GM12878 (cell line): ENCODE data around the gene FRMD8. TPM values are rescaled to one million over a fixed set of nuclear protein-coding genes. Genes with fewer than 3 reads are reported as not detected.

ENCODE experiments used
- ATAC-seq: fragments of 200-7000 bp; cut with Tn5 transposase; 3 replicates; pipeline ENCODE4 v1.9.1; 2020; ENCODE audit warnings: mild to moderate bottlenecking, moderate library complexity
- BruUV-seq: library from RNA; stranded (reverse); fragments of 400-500 nt; replicated peaks from 2 replicates; lab custom pipeline; 2021; lab: Mats Ljungman, UMichigan
- CTCF ChIA-PET: fragments of 300-600 bp; sonication (Branson Sonifier 250); formaldehyde crosslinking; extraction: SDS; loops from one replicate; lab custom pipeline; 2021; ENCODE audit warnings: inconsistent platforms; lab: Yijun Ruan, JAX
- POLR2A ChIA-PET: fragments of 350-600 bp; formaldehyde crosslinking; extraction: SDS; loops from one replicate; lab custom pipeline; 2021; ENCODE audit warnings: inconsistent platforms; lab: Charles Lee
- RAD21 ChIA-PET: fragments of 300-600 bp; sonication (Branson Sonifier 250); formaldehyde crosslinking; loops from one replicate; lab custom pipeline; 2023; ENCODE audit warnings: antibody characterized with exemption; ENCODE audit not compliant: unreplicated experiment; lab: Charles Lee
- SMC1A ChIA-PET: fragments of 300-600 bp; sonication (Branson Sonifier 250); formaldehyde crosslinking; loops from one replicate; lab custom pipeline; 2023; ENCODE audit not compliant: unreplicated experiment, uncharacterized antibody; lab: Charles Lee
- DNase-seq: peaks from one replicate; pipeline ENCODE4 v3.0.0-alpha.2; 2011; ENCODE audit warnings: low read depth, low spot score
- FAIRE-seq: peaks from 3 replicates; lab custom pipeline; 2011; peaks lifted over from hg19 to GRCh38; lab: Jason Lieb, UNC
- H2AFZ ChIP-seq: 2 replicates; pipeline ENCODE4 v1.6.0; 2011; ENCODE audit warnings: low read depth, low read length, control low read depth; ENCODE audit not compliant: control insufficient read depth
- H3K27ac ChIP-seq: 2 replicates; pipeline ENCODE4 v1.5.1; 2011; ENCODE audit warnings: control low read depth; ENCODE audit not compliant: control insufficient read depth, insufficient read depth
- H3K27me3 ChIP-seq, 2 experiments: replicated peaks in 1 of 2; 2 replicates each; pipeline versions ENCODE4 v1.6.0 to v1.6.1; 2011; ENCODE audit warnings: low read length in 1 of 2; ENCODE audit not compliant: control insufficient read depth in 2 of 2, insufficient read depth in 2 of 2
- H3K36me3 ChIP-seq, 2 experiments: 2 replicates each; pipeline ENCODE4 v1.5.1; 2011; ENCODE audit warnings: low read length in 1 of 2; ENCODE audit not compliant: control insufficient read depth in 2 of 2, insufficient read depth in 2 of 2
- H3K4me1 ChIP-seq: 2 replicates; pipeline ENCODE4 v1.6.1; 2011; ENCODE audit warnings: mild to moderate bottlenecking, low read length, moderate library complexity, mixed read lengths; ENCODE audit not compliant: control insufficient read depth, insufficient read depth
- H3K4me2 ChIP-seq: 2 replicates; pipeline ENCODE4 v1.6.0; 2011; ENCODE audit warnings: control low read depth; ENCODE audit not compliant: control insufficient read depth, insufficient read depth
- H3K4me3 ChIP-seq: fragments of 200-600 bp; sonication (generic); 2 replicates; pipeline ENCODE4 v1.5.1; 2016
- H3K79me2 ChIP-seq: 2 replicates; pipeline ENCODE4 v1.6.0; 2011; ENCODE audit warnings: low read length; ENCODE audit not compliant: control insufficient read depth, insufficient read depth
- H3K9ac ChIP-seq: 2 replicates; pipeline ENCODE4 v1.8.0; 2011; ENCODE audit warnings: low read length, control low read depth, mixed read lengths; ENCODE audit not compliant: control insufficient read depth, insufficient read depth
- H3K9me3 ChIP-seq: replicated peaks from 3 replicates; pipeline ENCODE4 v1.5.1; 2011; ENCODE audit warnings: mild to moderate bottlenecking, low read length; ENCODE audit not compliant: control insufficient read depth, insufficient read depth
- H4K20me1 ChIP-seq: 2 replicates; pipeline ENCODE4 v1.6.0; 2011; ENCODE audit not compliant: control insufficient read depth, insufficient read depth
- BHLHE40 ChIP-seq, 2 experiments: fragments of 450-650 bp in 1 of 2; IDR thresholded peaks; 2 replicates each; pipeline ENCODE4 v1.6.1; 2011 to 2017; ENCODE audit warnings: low read depth in 2 of 2, borderline replicate concordance in 1 of 2, improper control_type of control experiment in 1 of 2, low read length in 1 of 2, mild to moderate bottlenecking in 1 of 2
- CUX1 ChIP-seq: IDR thresholded peaks from 2 replicates; pipeline ENCODE4 v1.6.1; 2012; ENCODE audit warnings: improper control_type of control experiment, low read depth, low read length; ENCODE audit not compliant: insufficient replicate concordance
- PAX8 ChIP-seq: fragments of 450-650 bp; IDR thresholded peaks from 2 replicates; pipeline ENCODE4 v1.6.1; 2017; ENCODE audit warnings: mild to moderate bottlenecking, moderate library complexity
- POLR2A ChIP-seq: IDR thresholded peaks from 2 replicates; pipeline ENCODE4 v1.6.1; 2011; ENCODE audit warnings: low read depth, mild to moderate bottlenecking, low read length
- POLR2AphosphoS2 ChIP-seq: IDR thresholded peaks from 2 replicates; pipeline ENCODE4 v1.6.1; 2011; ENCODE audit warnings: low read depth, mild to moderate bottlenecking, low read length, improper control_type of control experiment, moderate library complexity
- SPI1 ChIP-seq: IDR thresholded peaks from 2 replicates; pipeline ENCODE4 v1.6.1; 2011; ENCODE audit warnings: low read depth, mild to moderate bottlenecking, low read length, moderate library complexity, borderline replicate concordance; ENCODE audit not compliant: insufficient read depth
- WGBS: methylation state at CpG from one replicate; pipeline ENCODE4 v1.1.6; 2016; ENCODE audit warnings: low lambda C conversion rate; ENCODE audit not compliant: insufficient replicate concordance, insufficient coverage; ENCODE audit errors: missing lambda C conversion rate; 5-methylcytosine and 5-hydroxymethylcytosine counted together
- in situ Hi-C: fragments of 300-500 bp; cut with MboI; formaldehyde crosslinking; loops from 9 replicates; pipeline ENCODE4 v1.14.3; 2018; ENCODE audit warnings: mixed read lengths
- intact Hi-C: fragments of 100-400 bp; cut with micrococcal nuclease; formaldehyde crosslinking; loops from one replicate; pipeline ENCODE4 v1.14.2; 2022; ENCODE audit not compliant: unreplicated experiment
- polyA plus RNA-seq, 11 experiments: library from polyadenylated mRNA; depleted of rRNA in 4 of 11; unstranded in 6 of 11; stranded (reverse) in 5 of 11; fragments of >200 nt; fragmentation: Nextera tagmentation in 4 of 11; fragmentation: Illumina TruSeq in 1 of 11; extraction: Ambion mirVana in 4 of 11; extraction: Trizol in 1 of 11; gene quantifications; 1 replicate in 1 of 11; 2 replicates in 10 of 11; pipeline versions ENCODE4 v1.2.1 to v1.2.3, GENCODE V29; 2011 to 2016; ENCODE audit warnings: inconsistent platforms in 2 of 11, missing spikeins in 2 of 11, low read depth in 1 of 11
- total RNA-seq, 4 experiments: library from RNA; depleted of rRNA in 3 of 4; stranded (reverse); fragments of >200 nt in 3 of 4; fragmentation: Illumina TruSeq in 1 of 4; extraction: Trizol in 1 of 4; gene quantifications; 2 replicates each; pipeline versions ENCODE4 v1.2.1 to v1.2.3, GENCODE V29; 2013 to 2021

Gene FRMD8
- total and polyA plus RNA-seq, 10 of the 15 experiments (the other 5 are each of a cell fraction or from before 2014, with no cell fraction given) = 8.3 to 69.4 (median 28.0) TPM

GRCh38 chr11:65436412-65437032 is 50.1 kb downstream of the FRMD8 start (continued):
- TF ChIP-seq CUX1 = no peak
- no peak for TF ChIP-seq PAX8
- peak in 1 of 2 experiments; percentile 43; a peak in 1 of 4 replicates for TF ChIP-seq BHLHE40 (IDR thresholded peaks at IDR 0.05; ENCODE audit: borderline replicate concordance in 1 of 2, low read depth in 2 of 2, low read length in 1 of 2)

DNA sequence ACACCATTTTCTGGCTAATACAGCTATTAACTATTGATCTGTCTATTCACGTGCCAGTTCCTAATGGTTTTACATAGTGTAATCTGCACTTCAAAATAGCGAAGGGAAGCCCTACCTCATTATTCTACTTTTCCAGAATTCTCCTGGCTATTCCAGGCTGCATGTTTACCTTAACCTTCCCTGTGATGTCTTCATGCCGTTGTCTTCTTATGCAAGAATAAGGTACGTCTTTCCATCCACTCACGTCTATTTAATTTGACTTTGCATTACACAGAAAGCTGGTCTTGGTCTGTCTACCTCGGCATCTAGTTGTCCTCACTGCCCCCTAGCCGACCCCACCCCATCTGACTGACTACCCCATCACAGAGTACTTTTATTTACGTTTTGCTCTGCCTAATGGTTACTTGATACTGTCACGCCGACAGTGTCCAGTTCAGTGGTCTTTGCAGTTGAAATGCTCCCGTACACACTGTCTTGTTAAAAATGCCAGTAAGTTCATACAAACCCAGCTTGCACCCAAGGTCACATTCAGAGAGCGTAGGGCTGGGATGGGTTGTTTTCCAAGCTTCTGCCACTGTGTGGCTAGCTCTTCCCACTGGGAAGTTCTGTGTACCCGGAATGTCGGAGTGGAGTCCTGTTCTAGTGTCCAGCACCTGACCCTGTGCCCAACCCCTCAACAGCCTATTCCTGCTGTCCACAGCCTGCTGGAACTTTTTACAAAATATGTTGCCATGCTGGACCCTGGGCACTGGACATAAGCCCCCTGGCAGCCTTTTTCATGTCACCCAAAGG is 51.2 kb downstream of the FRMD8 start:
- ChIA-PET CTCF (interaction anchor here (0.7 to 1.5 kb wide), 5 partner anchors 18 to 76 kb away, joined by 3 to 9 read pairs (median 4); no protein-coding TSS in a partner anchor), RAD21 (interaction anchor here (0.8 to 1.8 kb wide), 6 partner anchors 14 to 72 kb away, joined by 3 to 4 read pairs (median 4); no protein-coding TSS in a partner anchor)
- H3K79me2 ChIP-seq = peaks cover 66% of the 10 kb centered on the region
- no peak for FAIRE-seq
- no TSS peak for BruUV-seq
- TF ChIP-seq POLR2AphosphoS2 (peak; percentile 29; the same call in 1 of the 2 replicates), POLR2A (peak; percentile 49; the same call in 1 of the 2 replicates), SPI1 (no peak)
- TF ChIP-seq, all 136 proteins: peak for 2
- in situ Hi-C loops (no loop called here), intact Hi-C loops (no loop called here)
- H4K20me1 ChIP-seq = no peaks in the 10 kb centered on the region
- DNase-seq (no peak), ATAC-seq (no peak)
- peaks cover 2 to 17% of the 10 kb centered on the region in 2 experiments for H3K36me3 ChIP-seq
- no peaks in the 10 kb centered on the region for H3K27me3 ChIP-seq
- H3K9ac ChIP-seq = no peak overlapping the region
- no peaks in the 10 kb centered on the region for H3K9me3 ChIP-seq
- H3K4me2 ChIP-seq = no peak overlapping the region
- H3K4me1 ChIP-seq = peaks cover 47% of the 10 kb centered on the region
- POLR2A ChIA-PET = interaction anchor here (0.5 to 1.9 kb wide), 11 partner anchors 11 to 162 kb away, joined by 3 to 9 read pairs (median 4); partner anchors contain the start of genes MALAT1 and NEAT1
- no peak overlapping the region for H3K27ac ChIP-seq
- 99% methylated on average over 14 of the region's 14 CpGs for WGBS
- H3K4me3 ChIP-seq = no peak overlapping the region
- H2AFZ ChIP-seq = no peak overlapping the region
- SMC1A ChIA-PET = interaction anchor here (1.0 to 2.5 kb wide), 9 partner anchors 9 to 64 kb away, joined by 3 to 8 read pairs (median 5); no protein-coding TSS in a partner anchor
